Activated CD4-positive, alpha-beta T cell treated with anti-CD3 and anti-CD28 coated beads, Interleukin-10, Interleukin-2, amounts not matched to agents 100 ng/mL and 50 ng/mL, durations not matched to agents 16 hours and 8 hours (primary cell): ENCODE results near the gene CCL27.

ENCODE experiments used
- DNase-seq: peaks from one replicate; pipeline ENCODE4 v3.0.0-alpha.2; 2020

Gene CCL27, protein sequence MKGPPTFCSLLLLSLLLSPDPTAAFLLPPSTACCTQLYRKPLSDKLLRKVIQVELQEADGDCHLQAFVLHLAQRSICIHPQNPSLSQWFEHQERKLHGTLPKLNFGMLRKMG

DNA sequence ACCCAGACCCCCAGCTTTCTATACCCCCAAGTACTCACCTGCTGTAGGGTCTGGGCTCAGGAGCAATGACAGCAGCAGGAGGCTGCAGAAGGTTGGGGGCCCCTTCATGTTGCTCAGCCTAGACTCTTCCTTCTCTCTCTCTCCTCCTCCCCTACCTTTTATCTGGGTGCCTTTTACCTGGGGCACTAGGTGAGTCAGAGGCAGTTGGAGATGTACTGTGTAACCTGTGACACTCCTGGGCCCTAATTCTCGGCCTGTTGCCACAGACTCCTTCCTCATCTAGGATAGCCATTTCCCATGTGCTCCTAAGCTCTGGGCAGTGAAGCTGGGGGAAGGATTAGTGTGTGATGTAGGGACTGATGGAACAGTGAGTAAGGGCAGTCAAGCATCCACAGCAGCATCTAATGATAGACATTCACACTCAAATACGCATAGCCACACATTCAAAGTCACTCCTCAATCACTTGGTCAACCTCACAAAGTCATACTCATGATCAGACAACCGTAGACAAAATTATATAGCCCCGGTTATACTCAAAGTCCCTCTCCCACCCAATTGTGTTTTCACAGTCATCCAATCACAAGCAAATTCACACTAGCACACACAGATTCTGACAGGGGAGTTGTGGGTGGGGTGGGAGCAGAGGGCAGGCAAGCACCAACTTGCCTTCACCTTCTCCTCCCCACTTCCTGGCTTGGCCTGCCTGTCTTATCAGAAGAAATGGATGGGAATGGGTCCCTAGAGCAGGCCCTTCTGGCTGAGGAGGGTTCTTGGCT is at the start of gene CCL27:
Gene CCL27 (minus strand): TSS at position 132 of the 777 bp plus-strand sequence. CDS start 24 bp downstream, at position 108.
- DNase-seq: no peak

- DNase-seq: no peak
Measured at GRCh38 chr9:34712140-34712539, 49.7 kb upstream of the CCL27 start.

DNA sequence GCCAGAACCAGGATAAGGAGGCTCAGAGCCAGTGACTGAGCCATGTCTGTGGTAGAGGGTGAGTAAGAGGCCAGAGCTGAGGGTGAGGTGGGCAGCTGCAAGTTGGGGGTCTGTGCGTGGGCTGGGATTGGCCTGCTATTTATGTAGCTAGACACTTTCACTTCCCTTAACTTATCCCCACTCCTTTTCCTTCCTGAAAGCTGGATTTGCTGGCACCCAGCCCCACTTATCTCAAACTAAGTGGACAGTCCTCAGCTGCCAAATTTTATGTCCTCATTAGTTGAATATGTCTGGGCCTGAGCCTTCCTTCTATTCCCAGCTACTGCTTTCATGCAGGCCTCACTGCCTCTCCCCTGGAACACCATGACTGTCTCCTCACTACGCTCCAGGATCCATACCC is 47.6 kb upstream of the CCL27 start, which contains the start of gene CCL21:
Gene CCL21 (minus strand): TSS at position 114 of the 400 bp plus-strand sequence. CDS start 70 bp downstream, at position 44.
- no peak for DNase-seq

DNA sequence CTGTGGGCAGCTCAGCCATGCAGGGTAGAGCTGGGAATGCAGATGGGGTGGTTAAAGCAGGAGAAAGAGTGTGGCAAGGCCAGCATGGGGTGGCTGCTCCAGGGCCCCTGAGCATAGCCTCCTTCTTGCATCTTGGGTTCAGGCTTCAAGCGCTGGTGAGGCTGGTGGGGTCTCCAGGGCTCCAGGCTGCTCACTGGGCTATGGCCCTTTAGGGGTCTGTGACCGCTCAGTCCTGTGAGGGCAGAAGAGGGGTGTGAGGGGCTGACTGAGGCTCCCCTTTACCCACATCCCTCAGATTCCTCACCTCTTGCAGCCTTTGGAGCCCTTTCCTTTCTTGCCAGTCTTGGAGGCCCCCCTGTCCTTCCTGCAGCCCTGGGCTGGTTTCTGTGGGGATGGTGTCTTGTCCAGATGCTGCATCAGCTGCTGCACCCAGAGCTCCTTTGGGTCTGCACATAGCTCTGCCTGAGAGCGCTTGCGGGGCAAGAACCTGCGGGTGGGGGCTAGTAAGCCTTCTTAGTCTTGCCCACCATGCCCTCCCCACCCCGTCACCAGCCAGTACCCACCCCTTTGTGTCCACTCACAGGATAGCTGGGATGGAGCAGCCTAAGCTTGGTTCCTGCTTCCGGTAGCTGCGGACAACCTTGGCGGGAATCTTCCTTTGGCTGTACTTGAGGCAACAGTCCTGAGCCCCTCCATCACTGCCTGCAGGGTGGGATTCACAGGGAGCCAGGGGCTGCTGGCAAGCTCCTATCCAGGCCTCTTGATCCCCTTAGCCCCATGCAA is 46.9 kb upstream of the CCL27 start:
- no peak for DNase-seq

DNA sequence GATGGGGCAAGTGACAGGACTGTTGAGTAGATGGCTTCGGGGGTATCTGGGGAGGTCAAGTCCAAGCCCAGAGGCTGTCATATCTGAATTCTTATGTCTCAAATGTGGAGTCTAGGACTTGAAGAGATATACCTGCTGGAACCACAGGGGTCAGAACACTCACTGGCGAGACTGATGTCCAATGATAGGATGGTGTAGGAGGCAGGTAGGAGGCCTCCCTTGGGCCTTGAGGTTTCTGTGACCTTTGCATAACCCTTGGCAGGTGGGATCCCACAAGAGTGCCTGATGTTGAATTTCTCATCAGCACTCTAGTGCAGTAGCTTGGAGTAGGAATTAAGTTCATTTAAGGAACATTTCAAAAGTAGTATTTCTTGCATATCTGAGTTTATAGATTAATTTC is 44.7 kb upstream of the CCL27 start:
- DNase-seq: no peak

GRCh38 chr9:34701769-34702736 is 39.6 kb upstream of the CCL27 start:
- DNase-seq: peak; percentile 81

- peak; percentile 81 for DNase-seq
Measured at GRCh38 chr9:34701023-34701768, 38.7 kb upstream of the CCL27 start.

DNA sequence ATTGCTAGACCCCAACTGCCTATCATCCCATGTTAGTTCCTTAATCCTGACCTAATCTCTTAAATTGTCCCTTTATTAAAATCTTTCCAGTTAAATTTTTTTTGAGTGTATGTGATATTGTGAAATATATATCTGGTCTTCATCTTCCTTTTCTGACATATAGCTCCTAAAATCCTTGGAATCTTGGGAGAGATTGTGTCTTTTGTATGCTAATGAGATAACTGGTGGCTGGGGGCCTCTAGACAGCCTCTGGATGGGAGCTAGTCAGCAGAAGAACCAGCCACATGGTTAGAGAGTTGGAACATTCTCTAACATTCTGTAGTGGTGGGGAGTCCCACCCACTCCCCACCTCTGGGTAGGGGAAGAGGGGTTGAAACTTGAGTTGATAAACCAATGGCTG is 32.4 kb upstream of the CCL27 start:
- no peak for DNase-seq

- no peak for DNase-seq
Measured at GRCh38 chr9:34693560-34693959, 31.1 kb upstream of the CCL27 start.

- DNase-seq: no peak
Measured at GRCh38 chr9:34691936-34692315, 29.5 kb upstream of the CCL27 start.

- DNase-seq: no peak
Measured at GRCh38 chr9:34690983-34691935, 28.8 kb upstream of the CCL27 start, which contains the start of gene CCL19. Gene CCL19, minus strand, starts transcription at chr9:34691276. Its CDS starts 137 bp downstream, at chr9:34691139.

DNA sequence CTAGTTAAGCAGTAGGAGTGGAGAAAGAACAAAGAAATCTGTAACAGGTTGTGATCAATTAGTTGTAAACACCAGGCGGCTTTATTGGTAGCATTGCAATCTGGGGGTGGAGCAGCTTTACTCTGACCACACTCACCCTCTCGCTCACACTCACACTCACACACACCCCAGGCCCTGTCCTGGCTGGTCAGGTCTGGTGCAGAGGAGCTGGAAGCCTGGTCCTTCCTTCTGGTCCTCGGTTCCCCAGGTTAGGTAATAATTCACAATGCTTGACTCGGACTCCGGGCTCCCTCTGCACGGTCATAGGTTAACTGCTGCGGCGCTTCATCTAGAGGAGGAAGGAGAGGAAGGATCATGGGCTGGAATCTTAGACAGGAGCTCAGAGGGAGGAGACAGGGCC is 27.1 kb upstream of the CCL27 start:
- DNase-seq: no peak

GRCh38 chr9:34689116-34689470 is 26.6 kb upstream of the CCL27 start:
- no peak for DNase-seq

DNA sequence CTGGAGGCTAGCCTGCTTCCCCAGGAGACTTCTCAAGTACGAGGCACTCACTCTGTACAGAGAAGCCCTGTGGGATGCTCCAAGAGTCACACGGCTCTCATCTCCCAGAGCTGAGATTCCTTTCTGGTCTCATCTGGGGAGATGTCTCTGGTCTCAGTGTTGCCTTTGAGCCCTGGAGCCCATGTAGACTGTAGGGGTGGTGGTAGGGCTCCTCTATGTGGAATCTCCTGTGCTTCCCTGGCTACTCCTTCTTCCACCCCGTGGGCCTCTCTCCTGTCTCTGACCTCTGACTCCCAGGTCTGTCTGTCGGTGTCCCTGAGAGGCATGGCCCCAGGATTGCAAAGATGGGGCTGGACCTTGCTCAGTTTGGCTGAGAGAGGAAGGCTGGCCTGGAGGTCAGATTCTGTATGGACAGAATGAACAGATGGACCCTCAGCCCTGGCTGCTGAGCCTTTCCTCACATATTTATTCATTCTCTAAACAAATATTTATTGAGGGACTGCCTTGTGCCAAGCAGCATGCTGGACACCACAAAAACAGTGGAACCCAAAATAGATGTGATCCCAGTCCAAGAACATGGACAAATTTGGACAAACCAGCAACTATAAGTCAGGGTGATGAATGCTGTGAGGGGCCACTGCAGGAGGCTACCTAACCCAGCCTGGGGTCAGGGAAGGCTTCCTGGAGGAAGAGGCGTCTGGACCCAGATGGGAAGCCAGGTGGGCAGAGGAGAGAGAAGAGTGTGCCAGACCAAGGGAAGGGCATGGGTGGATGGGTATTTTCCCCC is 26.1 kb upstream of the CCL27 start:
- no peak for DNase-seq

GRCh38 chr9:34687276-34688030 is 25.0 kb upstream of the CCL27 start:
- no peak for DNase-seq

DNA sequence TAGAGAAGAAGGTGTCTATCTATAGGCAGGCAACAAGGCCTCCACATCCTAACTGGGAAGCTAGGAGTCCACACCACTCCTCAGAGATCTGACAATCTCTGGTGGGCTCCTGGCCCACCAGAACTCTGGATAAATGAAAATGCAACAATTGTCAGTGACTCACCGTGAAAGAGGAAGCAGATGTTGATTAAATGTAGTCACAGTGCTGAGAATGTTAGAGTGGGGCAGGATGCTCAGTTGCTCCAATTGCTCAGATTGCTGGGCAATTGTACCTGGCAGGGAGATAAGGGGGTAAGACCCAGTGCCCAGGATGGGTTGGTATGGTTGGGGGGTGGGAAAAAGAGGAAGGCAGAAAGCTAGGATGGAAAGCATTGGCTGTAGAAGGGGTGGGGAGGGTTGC is 24.3 kb upstream of the CCL27 start:
- no peak for DNase-seq

GRCh38 chr9:34686231-34686630 is 23.8 kb upstream of the CCL27 start:
- DNase-seq: no peak

DNA sequence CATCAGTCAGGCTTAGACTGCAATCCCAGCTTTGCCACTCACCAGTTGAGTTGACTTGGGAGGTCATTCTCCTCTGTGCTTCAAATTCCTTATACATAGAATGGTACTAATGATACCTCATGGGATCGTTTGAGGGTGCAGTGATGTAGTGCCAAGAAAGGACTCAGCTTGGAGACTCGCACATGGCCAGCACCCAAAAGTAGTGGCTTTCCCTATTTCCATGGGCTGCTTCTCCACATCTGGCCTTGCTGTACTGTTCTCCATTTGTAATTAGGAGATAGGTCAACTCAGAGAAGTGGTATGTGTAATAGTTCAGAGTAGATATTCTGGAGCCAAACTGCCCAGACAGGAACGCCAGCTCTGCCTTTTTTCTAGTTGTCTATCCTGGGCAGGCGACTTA is 23.1 kb upstream of the CCL27 start:
- DNase-seq: no peak

GRCh38 chr9:34684816-34685215 is 22.4 kb upstream of the CCL27 start:
- DNase-seq: no peak
